ENCODE results near the gene RNF208. TPM values are rescaled to one million over a fixed set of nuclear protein-coding genes. Genes with fewer than 3 reads are reported as not detected.
"Not testable (repeated sequence)": the region's sequence is repeated elsewhere in the genome, so short reads cannot be mapped to it uniquely, and the experiment has no call there.

RNF208 gene
- total and polyA plus RNA-seq, 2 experiments from 2014 or later = 1.4 to 5.6 TPM

DNA sequence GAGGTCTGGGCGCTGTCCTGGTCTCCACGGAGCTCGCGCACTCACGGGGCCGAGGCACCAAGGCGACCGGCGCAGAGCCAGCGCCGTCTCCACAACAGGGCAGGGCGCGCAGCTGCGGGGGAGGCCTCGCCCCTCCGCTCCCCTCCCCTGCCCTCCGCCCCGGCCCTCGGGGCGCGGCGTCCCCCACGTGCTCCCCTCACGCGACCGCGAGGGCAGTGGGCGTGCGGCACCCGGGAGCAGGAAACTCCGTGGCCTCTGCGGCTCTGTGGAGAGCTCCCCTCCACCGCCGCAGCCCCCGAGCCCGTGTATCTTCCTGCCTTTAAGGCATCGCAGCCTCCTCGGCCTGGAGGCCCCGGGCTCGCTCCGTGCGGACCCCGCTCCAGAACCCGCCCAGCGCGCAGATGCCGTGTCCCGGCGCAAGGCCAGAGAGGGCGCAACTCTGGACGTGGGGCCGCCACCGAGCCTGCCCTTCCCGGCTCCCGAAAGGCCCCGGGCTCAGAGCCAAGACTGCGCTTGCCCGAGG lies 18.3 kb upstream of the RNF208 start:
- peak overlapping the region; percentile 81; the same call in 2 of the 3 replicates for H3K4me3 Mint-ChIP-seq
- H4K20me1 ChIP-seq (replicated peaks; ENCODE audit: insufficient read depth) = peaks cover 16% of the 10 kb centered on the region
- no peaks in the 10 kb centered on the region for H3K36me3 ChIP-seq (ENCODE audit: insufficient read depth)
- no peaks in the 10 kb centered on the region for H3K9me3 Mint-ChIP-seq
- H3K27ac ChIP-seq (ENCODE audit: low read depth) = 0 out of 2 replicates have a peak overlapping the region, but pooled peaks have one; percentile 66
- no peak overlapping the region for H3K27ac Mint-ChIP-seq
- H3K79me2 ChIP-seq (replicated peaks; ENCODE audit: insufficient read depth) = peaks cover 29% of the 10 kb centered on the region
- H3F3A ChIP-seq (replicated peaks; ENCODE audit: low read depth) = 0 out of 2 replicates have a peak, but pooled peaks cover 29% of the 10 kb centered on the region
- peaks cover 37% of the 10 kb centered on the region for H3K4me1 Mint-ChIP-seq
- DNase-seq (ENCODE audit: low spot score) (no peak), ATAC-seq (peak; percentile 7)
- TF ChIP-seq CREB1 (CRISPR knock-in tag; IDR thresholded peaks at IDR 0.05; ENCODE audit: low read depth) = no peak
- TF ChIP-seq, protein P1, sequence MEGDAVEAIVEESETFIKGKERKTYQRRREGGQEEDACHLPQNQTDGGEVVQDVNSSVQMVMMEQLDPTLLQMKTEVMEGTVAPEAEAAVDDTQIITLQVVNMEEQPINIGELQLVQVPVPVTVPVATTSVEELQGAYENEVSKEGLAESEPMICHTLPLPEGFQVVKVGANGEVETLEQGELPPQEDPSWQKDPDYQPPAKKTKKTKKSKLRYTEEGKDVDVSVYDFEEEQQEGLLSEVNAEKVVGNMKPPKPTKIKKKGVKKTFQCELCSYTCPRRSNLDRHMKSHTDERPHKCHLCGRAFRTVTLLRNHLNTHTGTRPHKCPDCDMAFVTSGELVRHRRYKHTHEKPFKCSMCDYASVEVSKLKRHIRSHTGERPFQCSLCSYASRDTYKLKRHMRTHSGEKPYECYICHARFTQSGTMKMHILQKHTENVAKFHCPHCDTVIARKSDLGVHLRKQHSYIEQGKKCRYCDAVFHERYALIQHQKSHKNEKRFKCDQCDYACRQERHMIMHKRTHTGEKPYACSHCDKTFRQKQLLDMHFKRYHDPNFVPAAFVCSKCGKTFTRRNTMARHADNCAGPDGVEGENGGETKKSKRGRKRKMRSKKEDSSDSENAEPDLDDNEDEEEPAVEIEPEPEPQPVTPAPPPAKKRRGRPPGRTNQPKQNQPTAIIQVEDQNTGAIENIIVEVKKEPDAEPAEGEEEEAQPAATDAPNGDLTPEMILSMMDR (conservative IDR thresholded peaks at IDR 0.05; ENCODE audit: low read depth in 2 of 2) = peak in 1 of 2 experiments; percentile 16; a peak in 1 of 4 replicates
- peak overlapping the region; percentile 99 for H3K4me2 ChIP-seq
- H3K27me3 Mint-ChIP-seq (ENCODE audit: insufficient read depth, low read depth, poor library complexity) = peaks cover 25% of the 10 kb centered on the region
- H3K9me2 ChIP-seq (ENCODE audit: insufficient read depth) = no peaks in the 10 kb centered on the region
- H3K4me3 ChIP-seq = peak overlapping the region; percentile 87
- peaks cover 31% of the 10 kb centered on the region for H3K36me3 Mint-ChIP-seq (ENCODE audit: low read depth)
- peak overlapping the region; percentile 47 for H2AFZ ChIP-seq
- no peaks in the 10 kb centered on the region for H3K27me3 ChIP-seq (ENCODE audit: insufficient read depth)
- H3K4me1 ChIP-seq (ENCODE audit: insufficient read depth) = peaks cover 27% of the 10 kb centered on the region; the same call in 1 of the 2 replicates

DNA sequence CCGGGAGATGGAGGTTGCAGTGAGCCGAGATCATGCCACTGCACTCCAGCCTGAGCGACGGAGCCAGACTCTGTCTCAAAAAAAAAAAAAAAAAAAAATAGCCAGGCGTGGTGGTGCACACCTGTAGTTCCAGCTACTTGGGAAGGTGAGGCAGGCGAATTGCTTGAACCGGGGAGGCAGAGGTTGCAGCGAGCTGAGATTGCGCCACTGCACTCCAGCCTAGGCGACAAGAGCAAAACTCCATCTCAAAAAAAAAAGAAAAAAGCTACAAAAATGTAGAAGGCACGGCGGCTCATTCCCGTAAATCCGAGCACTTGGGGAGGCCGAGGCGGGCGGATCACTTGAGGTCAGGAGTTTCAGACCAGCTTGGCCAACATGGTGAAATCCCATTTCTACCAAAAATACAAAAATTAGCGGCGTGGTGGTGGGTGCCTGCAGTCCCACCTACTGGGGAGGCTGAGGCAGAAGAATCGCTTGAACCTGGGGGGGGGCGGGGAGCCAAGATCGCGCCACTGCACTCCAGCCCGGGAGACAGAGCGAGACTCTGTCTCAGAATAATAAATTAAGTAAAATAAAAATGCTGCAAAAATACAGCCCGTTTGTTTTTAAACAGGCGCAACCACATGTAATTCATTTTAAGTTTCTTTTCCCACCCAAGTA lies 17.6 kb upstream of the RNF208 start:
- not testable (repeated sequence) for DNase-seq (ENCODE audit: low spot score); H3K27ac Mint-ChIP-seq; H3K9me2 ChIP-seq (ENCODE audit: insufficient read depth); ATAC-seq; H3K9me3 Mint-ChIP-seq; H3K36me3 ChIP-seq (ENCODE audit: insufficient read depth); H3K27ac ChIP-seq (ENCODE audit: low read depth); H3K27me3 ChIP-seq (ENCODE audit: insufficient read depth)
- Mint-ChIP-seq H3K4me1 (peaks cover 38% of the 10 kb centered on the region), H3K36me3 (ENCODE audit: low read depth) (peaks cover 31% of the 10 kb centered on the region), H3K27me3 (ENCODE audit: insufficient read depth, low read depth, poor library complexity) (peaks cover 21% of the 10 kb centered on the region), H3K4me3 (peak overlapping the region; percentile 81)
- Histone ChIP-seq H3K79me2 (replicated peaks; ENCODE audit: insufficient read depth) (peaks cover 29% of the 10 kb centered on the region), H2AFZ (peak overlapping the region; percentile 47), H3K4me2 (peak overlapping the region; percentile 99), H4K20me1 (replicated peaks; ENCODE audit: insufficient read depth) (peaks cover 16% of the 10 kb centered on the region), H3K4me3 (peak overlapping the region; percentile 87), H3F3A (replicated peaks; ENCODE audit: low read depth) (0 out of 2 replicates have a peak, but pooled peaks cover 28% of the 10 kb centered on the region), H3K4me1 (ENCODE audit: insufficient read depth) (peaks cover 26% of the 10 kb centered on the region; the same call in 1 of the 2 replicates)

DNA sequence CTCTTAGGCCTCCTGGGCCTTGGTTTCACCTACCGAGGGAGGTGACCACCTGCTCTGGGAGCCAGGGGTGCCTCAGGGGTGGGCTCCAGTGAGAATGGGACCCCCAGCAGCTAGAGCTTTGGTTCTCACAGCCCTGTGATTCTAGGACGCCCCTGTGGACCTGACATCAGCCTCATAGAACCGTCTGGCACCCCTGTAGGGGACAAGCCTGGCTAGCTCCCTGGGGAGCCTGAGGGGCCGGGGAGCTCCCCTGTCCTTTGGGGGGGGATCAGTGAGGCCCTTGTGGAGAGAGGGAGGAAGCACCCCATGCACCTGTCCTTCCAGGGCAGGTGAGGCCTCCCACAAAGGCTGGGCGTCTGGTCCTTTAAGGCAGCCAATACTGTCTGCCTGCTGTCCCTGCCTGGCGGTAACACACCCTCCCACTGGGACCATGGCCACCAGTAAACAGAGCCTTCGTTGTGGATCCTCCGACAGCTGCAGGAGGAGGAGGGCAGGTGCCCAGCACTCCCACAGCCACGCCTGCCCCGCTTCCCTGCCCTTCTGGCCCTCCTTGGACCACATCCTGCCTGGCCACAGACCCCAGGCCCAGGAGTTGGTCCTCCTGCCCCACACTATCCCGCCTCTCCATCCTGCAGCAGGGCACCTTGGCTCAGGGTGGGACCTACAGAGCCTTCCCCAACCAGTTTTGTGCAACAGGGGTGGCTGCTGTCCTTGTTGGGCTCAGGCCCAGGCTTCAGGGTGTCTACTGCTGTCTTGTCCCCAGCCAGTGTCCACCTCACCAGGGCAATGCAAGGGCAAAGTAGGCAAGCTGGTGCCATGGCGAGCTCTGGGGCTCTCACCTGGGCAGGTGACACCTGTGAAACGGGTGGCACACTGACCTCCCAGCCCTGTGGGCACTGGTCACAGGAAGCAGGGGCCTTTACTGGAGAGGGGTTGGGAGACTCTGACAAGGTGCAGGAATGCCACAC lies 16.0 kb upstream of the RNF208 start:
- Mint-ChIP-seq H3K27ac (no peak overlapping the region), H3K27me3 (ENCODE audit: insufficient read depth, low read depth, poor library complexity) (peaks cover 18% of the 10 kb centered on the region), H3K4me1 (peaks cover 26% of the 10 kb centered on the region), H3K9me3 (no peaks in the 10 kb centered on the region), H3K4me3 (peak overlapping the region; percentile 42; the same call in 1 of the 3 replicates), H3K36me3 (ENCODE audit: low read depth) (peaks cover 19% of the 10 kb centered on the region)
- peaks cover 14% of the 10 kb centered on the region for H4K20me1 ChIP-seq (replicated peaks; ENCODE audit: insufficient read depth)
- peaks cover 16% of the 10 kb centered on the region; the same call in 1 of the 2 replicates for H3K4me1 ChIP-seq (ENCODE audit: insufficient read depth)
- H2AFZ ChIP-seq = no peak overlapping the region
- H3K36me3 ChIP-seq (ENCODE audit: insufficient read depth) = no peaks in the 10 kb centered on the region
- no peak overlapping the region for H3K4me3 ChIP-seq
- no peaks in the 10 kb centered on the region for H3K27me3 ChIP-seq (ENCODE audit: insufficient read depth)
- DNase-seq (ENCODE audit: low spot score) (no peak), ATAC-seq (no peak)
- 0 out of 2 replicates have a peak, but pooled peaks cover 14% of the 10 kb centered on the region for H3F3A ChIP-seq (replicated peaks; ENCODE audit: low read depth)
- TF ChIP-seq ZNF114 (CRISPR knock-in tag; IDR thresholded peaks at IDR 0.05) (no peak), EZH2 (IDR thresholded peaks at IDR 0.05; ENCODE audit: low read depth, unreplicated experiment) (no peak), POLR2AphosphoS5 (IDR thresholded peaks at IDR 0.05; ENCODE audit: low read depth) (no peak; the same call in 1 of the 2 replicates), JUNB (IDR thresholded peaks at IDR 0.05; ENCODE audit: unreplicated experiment) (no peak), ZNF331 (CRISPR knock-in tag; IDR thresholded peaks at IDR 0.05; ENCODE audit: low read depth) (no peak)
- TF ChIP-seq, protein P2, sequence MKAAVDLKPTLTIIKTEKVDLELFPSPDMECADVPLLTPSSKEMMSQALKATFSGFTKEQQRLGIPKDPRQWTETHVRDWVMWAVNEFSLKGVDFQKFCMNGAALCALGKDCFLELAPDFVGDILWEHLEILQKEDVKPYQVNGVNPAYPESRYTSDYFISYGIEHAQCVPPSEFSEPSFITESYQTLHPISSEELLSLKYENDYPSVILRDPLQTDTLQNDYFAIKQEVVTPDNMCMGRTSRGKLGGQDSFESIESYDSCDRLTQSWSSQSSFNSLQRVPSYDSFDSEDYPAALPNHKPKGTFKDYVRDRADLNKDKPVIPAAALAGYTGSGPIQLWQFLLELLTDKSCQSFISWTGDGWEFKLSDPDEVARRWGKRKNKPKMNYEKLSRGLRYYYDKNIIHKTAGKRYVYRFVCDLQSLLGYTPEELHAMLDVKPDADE (IDR thresholded peaks at IDR 0.05) = no peak
- H3K79me2 ChIP-seq (replicated peaks; ENCODE audit: insufficient read depth) = peaks cover 29% of the 10 kb centered on the region
- H3K27ac ChIP-seq (ENCODE audit: low read depth) = no peak overlapping the region
- H3K9me2 ChIP-seq (ENCODE audit: insufficient read depth) = no peaks in the 10 kb centered on the region
- H3K4me2 ChIP-seq = no peak overlapping the region

Data from GM23338 (cell line).